KBM-7 (cell line): ENCODE results near the gene GARIN3.

Experiments used
- DNase-seq: peaks from one replicate; pipeline ENCODE4 v3.0.0-alpha.2; 2015
- in situ Hi-C: fragments of 300-500 bp; cut with MboI; formaldehyde crosslinking; loops from 2 replicates; pipeline ENCODE4 v1.14.3; 2020; ENCODE audit warnings: low sequenced_read_pairs, low pct_unique_long_range_greater_than_20kb, mixed read lengths

GARIN3 gene

DNA sequence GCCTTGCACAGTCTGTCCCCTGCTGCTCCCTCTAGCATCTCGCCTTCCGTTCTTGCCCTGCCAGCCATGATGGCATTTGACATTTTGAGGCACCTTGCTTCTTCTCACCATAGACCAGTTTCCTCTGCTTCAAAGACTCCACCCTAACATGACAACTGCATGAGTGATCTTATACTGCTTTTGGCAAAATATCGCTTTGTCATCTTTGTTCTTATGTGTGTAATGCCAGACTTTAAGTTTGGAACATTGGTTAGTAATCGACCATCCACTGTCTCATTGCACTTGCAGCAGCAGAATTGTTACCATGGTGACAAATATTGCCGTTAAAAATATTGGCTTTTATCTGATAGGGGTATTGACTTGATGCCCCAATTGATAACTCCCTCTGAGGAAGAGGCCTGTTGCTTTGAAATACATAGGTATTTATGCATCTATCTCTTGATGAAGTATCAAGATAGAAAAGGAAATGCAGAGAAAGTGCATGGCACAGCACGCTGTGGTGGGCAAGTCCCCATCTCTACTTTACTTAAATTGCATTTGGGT is 6.8 kb downstream of the GARIN3 start:
- in situ Hi-C loops: no loop called here
- no peak for DNase-seq

DNA sequence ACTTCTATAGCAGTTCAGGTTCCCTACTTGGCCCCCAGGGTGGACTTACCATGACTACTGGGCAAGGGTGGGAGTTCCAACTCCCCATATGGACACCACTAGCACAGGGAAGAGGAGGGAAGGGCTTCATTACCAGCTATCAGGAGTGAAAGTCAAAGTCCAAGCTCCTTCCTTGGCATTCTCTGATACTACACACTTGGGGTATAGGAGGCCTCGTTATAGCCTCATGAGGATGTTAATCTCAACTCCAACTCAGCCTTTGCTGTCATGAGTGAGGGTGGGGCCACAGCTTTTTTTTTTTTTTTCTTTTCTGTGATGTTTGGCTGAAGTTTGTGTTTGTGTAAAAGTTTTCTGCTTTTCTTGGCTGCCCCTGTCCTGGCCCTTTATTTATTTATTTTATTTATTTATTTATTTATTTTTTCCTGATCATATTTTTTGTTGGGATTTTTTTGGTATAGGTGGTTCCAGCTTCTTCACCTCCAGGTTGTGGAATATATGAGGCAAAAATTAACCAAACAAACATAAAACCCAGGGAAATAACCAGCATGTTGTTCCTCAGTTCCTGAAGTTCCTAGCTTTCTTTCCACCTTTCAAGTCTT is 8.7 kb downstream of the GARIN3 start:
- no peak for DNase-seq
- in situ Hi-C loops: no loop called here

- in situ Hi-C loops: no loop called here
- no peak for DNase-seq
Measured at GRCh38 chr5:157155297-157155696, 10.8 kb downstream of the GARIN3 start.

GRCh38 chr5:157150995-157151394 is 15.1 kb downstream of the GARIN3 start:
- no peak for DNase-seq

DNA sequence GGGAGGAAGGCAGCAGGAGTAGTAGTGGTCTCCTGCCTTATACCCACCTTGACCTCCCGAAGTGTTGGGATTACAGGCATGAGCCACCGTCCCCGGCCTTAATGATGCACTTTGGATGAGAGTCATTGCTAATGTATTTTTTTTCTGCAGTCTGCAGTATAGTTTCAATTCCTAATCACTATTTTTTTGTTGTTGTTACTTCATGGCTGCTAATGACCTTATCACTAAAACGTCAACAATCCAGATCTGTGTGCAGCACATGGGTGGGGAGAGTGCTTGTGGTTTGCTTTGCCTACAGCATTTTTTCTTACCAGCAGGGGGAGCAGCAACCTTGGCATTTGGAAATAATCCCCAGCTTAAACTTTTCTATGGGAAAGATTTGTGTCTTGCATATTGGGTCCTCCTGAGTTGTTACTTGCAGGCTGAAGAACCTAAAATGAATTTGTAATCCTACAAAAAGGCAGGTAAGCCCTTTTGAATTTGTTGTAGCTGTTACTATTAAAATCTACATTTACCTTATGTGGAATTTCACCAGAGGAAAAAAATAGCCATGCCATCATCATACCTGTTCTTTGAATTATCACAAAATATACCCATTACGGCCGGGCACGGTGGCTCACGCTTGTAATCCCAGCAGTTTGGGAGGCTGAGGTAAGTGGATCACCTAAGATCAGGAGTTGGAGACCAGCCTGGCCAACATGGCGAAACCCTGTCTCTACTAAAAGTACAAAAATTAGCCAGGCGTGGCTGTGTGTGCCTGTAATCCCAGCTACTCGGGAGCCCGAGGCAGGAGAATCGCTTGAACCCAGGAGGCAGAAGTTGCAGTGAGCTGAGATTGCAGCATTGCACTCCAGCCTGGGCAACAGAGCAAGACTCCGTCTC is 17.1 kb downstream of the GARIN3 start:
- in situ Hi-C loops: no loop called here
- peak; percentile 79 for DNase-seq

More at GRCh38 chr5:157150995-157151394, 15.1 kb downstream of the GARIN3 start:
- in situ Hi-C loops: no loop called here

DNA sequence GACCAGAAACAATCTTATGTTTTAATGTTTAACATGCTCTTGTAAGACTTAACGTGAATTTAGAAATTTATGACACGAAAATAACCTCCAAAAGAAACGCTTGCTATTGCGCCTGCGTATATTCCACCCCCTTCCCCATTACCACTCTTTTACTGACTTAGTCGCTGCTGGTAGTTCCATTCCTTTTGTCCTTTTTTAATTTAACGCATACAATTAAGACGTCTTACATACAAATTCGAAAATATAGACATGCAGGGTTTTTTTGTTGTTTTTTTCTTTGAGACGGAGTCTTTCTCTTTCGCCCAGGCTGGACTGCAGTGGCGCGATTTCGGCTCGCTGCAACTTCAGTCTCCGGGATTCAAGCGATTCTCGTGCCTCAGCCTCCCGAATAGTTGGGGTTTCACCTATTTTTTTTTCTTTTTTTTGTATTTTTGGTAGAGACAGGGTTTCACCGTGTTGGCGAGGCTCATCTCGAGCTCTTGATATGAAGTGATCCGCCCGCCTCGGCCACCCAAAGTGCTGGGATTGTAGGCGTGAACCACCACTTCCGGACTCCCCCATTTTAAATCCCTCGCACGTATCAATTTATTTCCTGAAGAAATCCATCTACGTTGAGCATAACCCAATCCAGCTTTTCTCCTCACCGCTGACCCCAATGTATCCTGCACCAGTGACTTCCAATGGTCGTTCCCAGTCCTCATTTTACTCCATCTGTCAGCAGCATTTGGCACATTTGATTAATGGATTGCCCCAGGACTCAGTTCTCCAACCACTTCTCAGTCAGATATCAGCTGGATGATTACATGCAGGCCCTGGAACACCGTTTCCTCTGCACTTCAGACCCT is 22.7 kb downstream of the GARIN3 start:
- in situ Hi-C loops: no loop called here
- DNase-seq: no peak

- DNase-seq: peak; percentile 98
- in situ Hi-C loops: no loop called here
Measured at GRCh38 chr5:157142317-157143126, 23.5 kb downstream of the GARIN3 start, which contains the start of gene MED7. Gene MED7 (minus strand): TSS chr5:157142865. CDS start chr5:157139431, 3,434 bp downstream.

DNA sequence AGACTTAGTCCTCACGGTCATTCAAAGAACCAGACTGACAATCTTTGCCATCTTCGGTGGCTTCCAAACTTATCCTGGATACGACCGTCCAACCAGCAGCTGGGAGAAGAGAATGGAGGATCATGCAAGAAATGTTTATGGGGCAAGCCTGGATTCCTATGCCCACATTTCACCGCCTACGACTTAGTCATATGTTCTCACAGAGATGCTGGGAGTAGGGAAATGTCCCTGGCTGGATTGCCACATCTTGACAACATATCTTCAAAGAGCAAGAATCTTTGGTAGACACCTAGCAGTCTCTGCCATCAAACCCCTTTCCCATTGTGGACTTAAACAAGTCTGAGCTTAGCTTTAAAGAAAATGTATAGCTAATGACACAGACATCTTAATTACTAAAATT is 28.4 kb downstream of the GARIN3 start:
- no peak for DNase-seq
- in situ Hi-C loops: no loop called here

- no peak for DNase-seq
- in situ Hi-C loops: no loop called here
Measured at GRCh38 chr5:157132281-157132612, 33.8 kb downstream of the GARIN3 start.

GRCh38 chr5:157130925-157131324 is 35.1 kb downstream of the GARIN3 start:
- in situ Hi-C loops: no loop called here
- no peak for DNase-seq

- in situ Hi-C loops: no loop called here
- no peak for DNase-seq
Measured at GRCh38 chr5:157121709-157122108, 44.4 kb downstream of the GARIN3 start.

DNA sequence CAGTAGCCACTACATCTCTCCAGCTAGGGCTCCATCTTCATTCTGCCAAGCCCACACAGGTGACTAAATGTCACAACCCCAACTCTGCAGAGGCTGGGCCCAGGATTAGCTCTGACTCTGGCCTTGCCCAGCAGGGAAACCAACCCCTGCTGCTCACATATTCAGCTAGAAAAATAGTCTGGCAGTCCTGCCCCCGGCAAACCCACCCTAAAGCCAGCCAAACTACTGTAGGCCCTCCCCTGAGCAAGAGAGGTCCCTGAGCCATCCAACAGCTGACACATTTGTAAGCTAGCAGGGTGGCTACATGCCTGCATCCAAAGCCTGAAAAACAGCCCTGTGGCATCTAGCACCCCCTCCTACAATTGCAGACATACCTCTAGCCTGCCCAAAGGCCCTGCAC is 46.0 kb downstream of the GARIN3 start:
- DNase-seq: no peak
- in situ Hi-C loops: no loop called here

- in situ Hi-C loops: no loop called here
- DNase-seq: no peak
Measured at GRCh38 chr5:157116483-157116954, 49.5 kb downstream of the GARIN3 start.

- no peak for DNase-seq
- in situ Hi-C loops: no loop called here
Measured at GRCh38 chr5:157115502-157115901, 50.6 kb downstream of the GARIN3 start.

DNA sequence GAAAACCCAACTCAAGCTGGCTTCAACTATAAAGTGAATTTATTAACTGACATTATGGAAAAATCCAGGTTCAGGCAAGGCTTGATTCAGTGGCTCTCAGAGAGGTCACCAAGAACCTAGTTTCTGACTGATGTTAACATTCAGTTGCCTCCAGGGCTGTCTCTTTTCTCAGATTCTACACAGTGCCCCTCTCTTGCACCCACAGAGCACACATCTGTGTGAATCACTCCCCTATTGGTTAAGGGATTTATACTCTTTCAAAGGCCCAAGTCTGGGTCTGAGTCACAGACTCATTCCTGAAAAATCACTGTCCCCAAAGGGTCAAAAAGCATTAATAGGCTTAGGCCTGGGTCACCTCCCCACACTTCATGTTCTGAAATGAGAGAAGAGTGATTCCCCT is 51.1 kb downstream of the GARIN3 start:
- DNase-seq: no peak
- in situ Hi-C loops: no loop called here

DNA sequence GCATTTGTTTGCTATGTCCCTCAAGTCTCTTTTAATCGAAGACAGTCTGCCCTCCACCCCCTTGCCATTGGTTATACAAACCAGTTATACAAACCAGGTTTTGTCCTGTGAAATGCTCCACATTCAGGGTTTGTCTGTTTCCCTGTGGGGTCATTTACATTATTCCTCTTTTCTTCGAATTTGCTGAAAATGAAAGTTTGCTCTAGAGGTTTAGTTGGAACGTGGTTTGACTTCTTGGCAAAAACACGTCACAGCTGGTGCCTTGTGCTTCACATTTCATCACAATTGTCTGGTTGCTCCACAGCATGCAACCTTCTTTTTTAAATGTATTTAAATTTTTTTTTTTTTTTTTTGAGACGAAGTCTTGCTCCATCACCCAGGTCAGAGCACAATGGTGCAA is 53.1 kb downstream of the GARIN3 start:
- DNase-seq: no peak
- in situ Hi-C loops: no loop called here
